Measurements from ENCODE around the gene GUSB. TPM values are rescaled to one million over a fixed set of nuclear protein-coding genes. Genes with fewer than 3 reads are reported as not detected.
"Not testable (repeated sequence)": the region's sequence is repeated elsewhere in the genome, so short reads cannot be mapped to it uniquely, and the experiment has no call there.

Gene GUSB
- total RNA-seq, 1 donor from 2014 or later, result 53.6 TPM

GRCh38 chr7:66007232-66007631, 25.2 kb upstream of the GUSB start:
- no peak for TF ChIP-seq CTCF (IDR thresholded peaks at IDR 0.05; ENCODE audit: unreplicated experiment)
- DNase-seq (ENCODE audit: low spot score), result no peak
- no peak overlapping the region for H3K4me3 Mint-ChIP-seq (ENCODE audit: unreplicated experiment)
- H3K9me3 Mint-ChIP-seq (ENCODE audit: unreplicated experiment), result no peaks in the 10 kb centered on the region
- H3K4me1 Mint-ChIP-seq (ENCODE audit: unreplicated experiment), result peaks cover 6% of the 10 kb centered on the region
- H3K27ac Mint-ChIP-seq (ENCODE audit: unreplicated experiment), result no peak overlapping the region
- H3K36me3 Mint-ChIP-seq (ENCODE audit: low read depth, unreplicated experiment), result no peaks in the 10 kb centered on the region
- H3K27me3 Mint-ChIP-seq (ENCODE audit: unreplicated experiment), result peaks cover 3% of the 10 kb centered on the region

DNA sequence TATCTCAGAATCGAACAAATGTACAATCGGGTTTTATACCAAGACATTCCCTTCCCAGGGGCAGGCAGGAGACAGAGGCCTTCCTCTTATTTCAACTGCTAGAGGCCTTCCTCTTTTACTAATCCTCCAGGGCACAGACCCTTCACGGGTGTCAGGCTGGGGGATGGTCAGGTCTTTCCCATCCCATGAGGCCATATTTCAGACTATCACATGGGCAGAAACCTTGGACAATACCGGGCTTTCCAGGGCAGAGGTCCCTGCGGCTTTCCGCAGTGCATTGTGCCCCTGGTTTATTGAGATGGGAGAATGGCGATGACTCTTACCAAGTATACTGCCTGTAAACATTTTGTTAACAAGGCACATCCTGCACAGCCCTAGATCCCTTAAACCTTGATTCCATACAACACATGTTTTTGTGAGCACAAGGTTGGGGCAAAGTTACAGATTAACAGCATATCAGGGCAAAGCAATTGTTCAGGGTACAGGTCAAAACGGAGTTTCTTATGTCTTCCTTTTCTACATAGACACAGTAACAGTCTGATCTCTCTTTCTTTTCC, 23.2 kb upstream of the GUSB start:
- H3K36me3 Mint-ChIP-seq (ENCODE audit: low read depth, unreplicated experiment); H3K27ac Mint-ChIP-seq (ENCODE audit: unreplicated experiment); H3K27me3 Mint-ChIP-seq (ENCODE audit: unreplicated experiment); H3K4me3 Mint-ChIP-seq (ENCODE audit: unreplicated experiment); H3K4me1 Mint-ChIP-seq (ENCODE audit: unreplicated experiment); DNase-seq (ENCODE audit: low spot score); H3K9me3 Mint-ChIP-seq (ENCODE audit: unreplicated experiment): not testable (repeated sequence)

DNA sequence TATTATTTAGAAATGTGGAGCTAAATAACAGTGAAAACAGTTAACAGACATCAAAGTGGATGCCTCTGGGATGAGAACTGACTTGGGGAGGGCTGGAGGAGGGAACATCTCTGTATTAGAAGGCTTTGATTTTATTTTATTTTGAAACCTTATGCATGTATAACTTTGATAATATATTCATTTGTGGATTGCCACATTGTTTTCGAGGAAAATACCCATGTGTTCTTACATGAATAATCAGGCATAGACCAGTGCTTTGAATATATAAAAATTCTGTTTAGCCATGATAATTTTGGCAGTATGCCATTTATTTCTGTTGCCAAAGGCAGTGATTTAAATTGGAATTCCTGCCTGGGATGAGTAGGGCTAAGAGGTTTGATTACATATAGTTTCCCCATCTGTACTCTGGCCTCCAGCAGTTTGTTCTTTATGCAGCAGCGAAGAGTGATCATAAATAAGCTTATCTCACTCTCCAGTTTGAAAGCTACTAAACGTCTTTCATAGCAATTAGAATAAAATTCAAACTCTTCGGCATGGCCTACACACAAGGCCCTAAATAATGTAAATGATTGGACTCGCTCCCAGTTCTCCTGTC, 18.9 kb upstream of the GUSB start:
- H3K36me3 Mint-ChIP-seq (ENCODE audit: low read depth, unreplicated experiment); DNase-seq (ENCODE audit: low spot score); H3K27ac Mint-ChIP-seq (ENCODE audit: unreplicated experiment); H3K4me1 Mint-ChIP-seq (ENCODE audit: unreplicated experiment); H3K27me3 Mint-ChIP-seq (ENCODE audit: unreplicated experiment); H3K9me3 Mint-ChIP-seq (ENCODE audit: unreplicated experiment); H3K4me3 Mint-ChIP-seq (ENCODE audit: unreplicated experiment): not testable (repeated sequence)

GRCh38 chr7:65994984-65995383, 13.0 kb upstream of the GUSB start:
- H3K27me3 Mint-ChIP-seq (ENCODE audit: unreplicated experiment); H3K9me3 Mint-ChIP-seq (ENCODE audit: unreplicated experiment); H3K4me3 Mint-ChIP-seq (ENCODE audit: unreplicated experiment); H3K27ac Mint-ChIP-seq (ENCODE audit: unreplicated experiment); DNase-seq (ENCODE audit: low spot score); H3K4me1 Mint-ChIP-seq (ENCODE audit: unreplicated experiment); H3K36me3 Mint-ChIP-seq (ENCODE audit: low read depth, unreplicated experiment): not testable (repeated sequence)

DNA sequence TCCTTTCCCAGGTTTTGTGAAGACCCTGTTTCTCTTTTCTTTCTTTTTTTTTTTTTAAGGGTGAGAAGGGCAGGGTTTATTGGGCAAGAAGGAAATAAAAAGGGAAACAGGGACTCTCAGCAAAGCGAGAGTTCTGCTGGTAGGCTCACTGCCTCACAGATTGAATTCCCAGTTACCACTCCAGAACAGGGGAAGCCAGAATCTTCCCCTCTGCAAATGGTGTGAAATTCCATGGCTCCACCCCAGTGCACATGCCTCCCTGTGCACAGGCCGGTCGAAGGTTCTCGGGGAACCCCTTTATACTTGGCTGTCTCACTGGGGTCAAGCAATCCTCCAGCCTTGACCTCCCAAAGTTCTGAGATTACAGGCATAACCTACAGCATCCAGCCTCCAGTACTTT, 10.5 kb upstream of the GUSB start:
- Mint-ChIP-seq H3K9me3 (ENCODE audit: unreplicated experiment) (no peaks in the 10 kb centered on the region), H3K27me3 (ENCODE audit: unreplicated experiment) (no peaks in the 10 kb centered on the region), H3K36me3 (ENCODE audit: low read depth, unreplicated experiment) (no peaks in the 10 kb centered on the region), H3K27ac (ENCODE audit: unreplicated experiment) (peak overlapping the region; percentile 91), H3K4me3 (ENCODE audit: unreplicated experiment) (no peak overlapping the region), H3K4me1 (ENCODE audit: unreplicated experiment) (peaks cover 10% of the 10 kb centered on the region)
- no peak for DNase-seq (ENCODE audit: low spot score)
- no peak for TF ChIP-seq CTCF (IDR thresholded peaks at IDR 0.05; ENCODE audit: unreplicated experiment)

DNA sequence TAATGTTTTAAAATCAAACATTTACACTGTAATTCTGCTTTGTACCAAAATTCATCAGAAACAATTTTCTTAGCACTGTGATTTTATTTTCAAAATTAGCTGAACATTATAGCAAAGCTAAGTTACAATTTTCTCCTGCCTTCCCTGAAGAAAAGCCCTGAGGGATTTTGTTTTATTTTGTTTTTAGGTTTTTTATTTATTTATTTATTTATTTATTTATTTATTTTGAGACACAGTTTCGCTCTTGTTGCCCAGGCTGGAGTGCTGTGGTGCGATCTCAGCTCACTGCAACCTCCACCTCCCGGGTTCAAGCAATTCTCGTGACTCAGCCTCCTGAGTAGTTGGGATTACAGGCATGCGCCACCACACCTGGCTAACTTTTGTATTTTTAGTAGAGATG, 9.8 kb upstream of the GUSB start:
- not testable (repeated sequence) for H3K4me3 Mint-ChIP-seq (ENCODE audit: unreplicated experiment); DNase-seq (ENCODE audit: low spot score); H3K36me3 Mint-ChIP-seq (ENCODE audit: low read depth, unreplicated experiment); H3K4me1 Mint-ChIP-seq (ENCODE audit: unreplicated experiment); H3K27me3 Mint-ChIP-seq (ENCODE audit: unreplicated experiment); H3K9me3 Mint-ChIP-seq (ENCODE audit: unreplicated experiment)
- H3K27ac Mint-ChIP-seq (ENCODE audit: unreplicated experiment), result peak overlapping the region; percentile 91

- H3K27ac Mint-ChIP-seq (ENCODE audit: unreplicated experiment), result no peak overlapping the region
- no peak for DNase-seq (ENCODE audit: low spot score)
- no peak overlapping the region for H3K4me3 Mint-ChIP-seq (ENCODE audit: unreplicated experiment)
These were observed 7.7 kb upstream of the GUSB start for GRCh38 chr7:65989694-65990080.

GRCh38 chr7:65988503-65988902, 6.5 kb upstream of the GUSB start:
- not testable (repeated sequence) for H3K27me3 Mint-ChIP-seq (ENCODE audit: unreplicated experiment); H3K27ac Mint-ChIP-seq (ENCODE audit: unreplicated experiment); H3K4me1 Mint-ChIP-seq (ENCODE audit: unreplicated experiment)

More at GRCh38 chr7:65989694-65990080, 7.7 kb upstream of the GUSB start:
- Mint-ChIP-seq H3K9me3 (ENCODE audit: unreplicated experiment) (no peaks in the 10 kb centered on the region), H3K36me3 (ENCODE audit: low read depth, unreplicated experiment) (no peaks in the 10 kb centered on the region), H3K27me3 (ENCODE audit: unreplicated experiment) (no peaks in the 10 kb centered on the region), H3K4me1 (ENCODE audit: unreplicated experiment) (peaks cover 10% of the 10 kb centered on the region)
- no peak for TF ChIP-seq CTCF (IDR thresholded peaks at IDR 0.05; ENCODE audit: unreplicated experiment)

More at GRCh38 chr7:65988503-65988902, 6.5 kb upstream of the GUSB start:
- not testable (repeated sequence) for H3K36me3 Mint-ChIP-seq (ENCODE audit: low read depth, unreplicated experiment); H3K4me3 Mint-ChIP-seq (ENCODE audit: unreplicated experiment); H3K9me3 Mint-ChIP-seq (ENCODE audit: unreplicated experiment); DNase-seq (ENCODE audit: low spot score)
